ENCODE measurements around the gene TMEM106B. TPM values are rescaled to one million over a fixed set of nuclear protein-coding genes. Genes with fewer than 3 reads are reported as not detected.

The TMEM106B gene
- total RNA-seq, 1 donor from 2014 or later = 19.4 TPM

DNA sequence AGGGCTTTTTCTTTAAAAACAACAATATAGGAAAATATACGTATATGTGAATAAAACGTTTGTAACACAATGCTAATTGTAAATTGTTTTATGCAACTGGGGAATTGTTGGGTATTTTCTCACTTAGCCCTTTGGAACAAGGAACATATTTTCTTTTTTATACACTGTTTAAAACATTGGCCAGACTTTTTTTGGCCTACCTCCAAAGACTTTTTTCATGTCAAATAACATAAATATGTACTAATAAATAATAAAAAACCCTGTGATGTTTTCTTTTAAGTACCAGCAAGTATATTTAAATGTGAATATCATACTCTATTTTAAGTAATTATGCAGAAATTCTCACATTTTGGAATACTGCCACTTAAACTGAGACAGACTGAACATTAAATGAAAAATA, 15.7 kb downstream of the TMEM106B start:
- Mint-ChIP-seq H3K4me3 (ENCODE audit: unreplicated experiment) (no peak overlapping the region), H3K36me3 (ENCODE audit: unreplicated experiment) (peaks cover 12% of the 10 kb centered on the region), H3K4me1 (ENCODE audit: low read depth, unreplicated experiment) (peaks cover 3% of the 10 kb centered on the region), H3K27ac (ENCODE audit: unreplicated experiment) (no peak overlapping the region), H3K27me3 (ENCODE audit: unreplicated experiment) (peaks cover 2% of the 10 kb centered on the region), H3K9me3 (ENCODE audit: unreplicated experiment) (peaks cover 8% of the 10 kb centered on the region)
- DNase-seq = no peak
- TF ChIP-seq CTCF (IDR thresholded peaks at IDR 0.05; ENCODE audit: partially characterized antibody, unreplicated experiment) = no peak

DNA sequence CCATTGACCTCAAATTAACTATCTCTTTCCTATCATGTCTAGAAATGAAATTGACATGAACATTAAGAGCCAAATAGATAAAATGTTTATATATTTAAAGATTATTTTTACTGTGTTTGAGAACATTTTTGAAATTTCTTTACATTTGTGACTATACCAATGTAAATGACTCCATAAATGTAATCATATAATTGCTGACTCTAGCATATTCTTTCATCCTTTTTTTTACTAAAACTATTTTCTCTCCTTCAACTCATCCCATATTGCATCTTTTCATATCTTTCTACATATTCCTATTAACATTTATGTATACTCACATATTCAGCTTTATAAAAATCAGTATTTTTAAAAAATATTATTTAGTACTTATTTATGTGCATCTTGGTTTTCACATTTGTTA, 16.9 kb downstream of the TMEM106B start:
- TF ChIP-seq CTCF (IDR thresholded peaks at IDR 0.05; ENCODE audit: partially characterized antibody, unreplicated experiment) = no peak

GRCh38 chr7:12229046-12229445, 18.0 kb downstream of the TMEM106B start:
- Mint-ChIP-seq H3K4me1 (ENCODE audit: low read depth, unreplicated experiment) (peaks cover 3% of the 10 kb centered on the region), H3K27me3 (ENCODE audit: unreplicated experiment) (peaks cover 2% of the 10 kb centered on the region), H3K9me3 (ENCODE audit: unreplicated experiment) (peaks cover 8% of the 10 kb centered on the region), H3K27ac (ENCODE audit: unreplicated experiment) (no peak overlapping the region), H3K36me3 (ENCODE audit: unreplicated experiment) (peaks cover 12% of the 10 kb centered on the region), H3K4me3 (ENCODE audit: unreplicated experiment) (no peak overlapping the region)
- no peak for DNase-seq
- no peak for TF ChIP-seq CTCF (IDR thresholded peaks at IDR 0.05; ENCODE audit: partially characterized antibody, unreplicated experiment)

More for the DNA sequence above, 16.9 kb downstream of the TMEM106B start:
- peaks cover 8% of the 10 kb centered on the region for H3K9me3 Mint-ChIP-seq (ENCODE audit: unreplicated experiment)
- no peak overlapping the region for H3K27ac Mint-ChIP-seq (ENCODE audit: unreplicated experiment)
- no peak for DNase-seq
- H3K27me3 Mint-ChIP-seq (ENCODE audit: unreplicated experiment) = peaks cover 2% of the 10 kb centered on the region
- peaks cover 3% of the 10 kb centered on the region for H3K4me1 Mint-ChIP-seq (ENCODE audit: low read depth, unreplicated experiment)
- peaks cover 12% of the 10 kb centered on the region for H3K36me3 Mint-ChIP-seq (ENCODE audit: unreplicated experiment)
- no peak overlapping the region for H3K4me3 Mint-ChIP-seq (ENCODE audit: unreplicated experiment)

DNA sequence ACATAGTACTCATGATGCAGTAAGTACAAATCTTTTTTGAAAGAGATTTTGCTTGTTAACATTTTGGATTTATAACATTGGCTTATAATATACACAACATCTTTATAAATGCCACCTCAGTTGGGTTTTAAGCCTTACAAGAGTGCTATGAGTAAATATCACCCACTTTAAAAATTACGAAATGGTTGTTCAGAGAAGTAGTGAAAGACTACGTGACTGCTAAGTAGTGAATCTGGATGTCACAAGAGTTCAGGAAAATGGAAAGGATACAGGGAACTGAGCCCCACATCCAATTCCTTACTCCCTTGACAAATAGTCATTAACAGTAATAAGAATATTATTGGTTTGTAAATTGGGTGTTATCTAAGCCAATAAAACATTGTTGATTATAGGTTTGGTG, 20.0 kb downstream of the TMEM106B start:
- peaks cover 5% of the 10 kb centered on the region for H3K36me3 Mint-ChIP-seq (ENCODE audit: unreplicated experiment)
- H3K4me1 Mint-ChIP-seq (ENCODE audit: low read depth, unreplicated experiment) = peaks cover 3% of the 10 kb centered on the region
- no peak overlapping the region for H3K27ac Mint-ChIP-seq (ENCODE audit: unreplicated experiment)
- no peak overlapping the region for H3K4me3 Mint-ChIP-seq (ENCODE audit: unreplicated experiment)
- no peak for DNase-seq
- peaks cover 2% of the 10 kb centered on the region for H3K27me3 Mint-ChIP-seq (ENCODE audit: unreplicated experiment)
- TF ChIP-seq CTCF (IDR thresholded peaks at IDR 0.05; ENCODE audit: partially characterized antibody, unreplicated experiment) = no peak
- H3K9me3 Mint-ChIP-seq (ENCODE audit: unreplicated experiment) = no peaks in the 10 kb centered on the region

DNA sequence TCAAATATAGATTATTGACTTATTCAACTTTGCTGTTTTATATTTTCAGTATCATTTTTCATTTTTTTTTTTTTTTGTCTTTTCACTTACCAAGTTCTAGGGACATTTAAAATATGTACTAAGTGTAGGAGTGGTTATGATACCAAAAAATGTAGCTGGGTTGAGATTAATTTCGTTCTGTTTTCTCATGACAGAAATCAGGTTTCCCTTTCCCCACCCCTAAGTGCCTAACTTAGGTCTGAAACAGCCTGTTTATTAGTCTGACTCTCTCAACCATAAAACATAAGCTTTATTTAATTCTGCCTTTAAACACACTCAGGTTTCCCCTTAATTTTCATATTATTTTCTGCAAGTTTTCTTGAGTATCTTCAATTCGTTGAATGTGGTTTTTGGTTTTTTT, 22.1 kb downstream of the TMEM106B start:
- no peak for DNase-seq
- no peaks in the 10 kb centered on the region for H3K9me3 Mint-ChIP-seq (ENCODE audit: unreplicated experiment)
- no peak overlapping the region for H3K4me3 Mint-ChIP-seq (ENCODE audit: unreplicated experiment)
- no peaks in the 10 kb centered on the region for H3K27me3 Mint-ChIP-seq (ENCODE audit: unreplicated experiment)
- no peak for TF ChIP-seq CTCF (IDR thresholded peaks at IDR 0.05; ENCODE audit: partially characterized antibody, unreplicated experiment)
- H3K27ac Mint-ChIP-seq (ENCODE audit: unreplicated experiment) = no peak overlapping the region
- H3K36me3 Mint-ChIP-seq (ENCODE audit: unreplicated experiment) = peaks cover 5% of the 10 kb centered on the region
- H3K4me1 Mint-ChIP-seq (ENCODE audit: low read depth, unreplicated experiment) = peaks cover 3% of the 10 kb centered on the region
